HG03439 (cell line): Measurements from ENCODE around the gene ATP2A3.
A peak's percentile ranks its signal among the peaks of the same experiment; 100 is the strongest.

Source experiments
- ATAC-seq: cut with Tn5 transposase; IDR thresholded peaks from one replicate; pipeline ENCODE4 v1.9.1; 2021; ENCODE audit warnings: mild to moderate bottlenecking, moderate library complexity; ENCODE audit not compliant: unreplicated experiment

ATP2A3 gene

GRCh38 chr17:3964203-3965117 lies at the start of gene ATP2A3:
Gene ATP2A3, minus strand, starts transcription at chr17:3964437. Its CDS starts 146 bp downstream, at chr17:3964291.
- peak; percentile 39 for ATAC-seq

GRCh38 chr17:4010754-4011153 lies 46.5 kb upstream of the ATP2A3 start:
- ATAC-seq = no peak

- no peak for ATAC-seq
Measured at GRCh38 chr17:4009186-4009785, 45.0 kb upstream of the ATP2A3 start.

GRCh38 chr17:4008441-4009185 lies 44.4 kb upstream of the ATP2A3 start:
- ATAC-seq = no peak

- ATAC-seq = no peak
Measured at GRCh38 chr17:4008082-4008435, 43.8 kb upstream of the ATP2A3 start.

GRCh38 chr17:4007346-4008081 lies 43.3 kb upstream of the ATP2A3 start:
- no peak for ATAC-seq

- no peak for ATAC-seq
Measured at GRCh38 chr17:4006745-4007211, 42.5 kb upstream of the ATP2A3 start.

- ATAC-seq = no peak
Measured at GRCh38 chr17:4006165-4006589, 41.9 kb upstream of the ATP2A3 start.

- no peak for ATAC-seq
Measured at GRCh38 chr17:4005296-4006164, 41.3 kb upstream of the ATP2A3 start.

- ATAC-seq = no peak
Measured at GRCh38 chr17:4004517-4005295, 40.5 kb upstream of the ATP2A3 start.

GRCh38 chr17:4003501-4004421 lies 39.5 kb upstream of the ATP2A3 start:
- no peak for ATAC-seq

- no peak for ATAC-seq
Measured at GRCh38 chr17:4003131-4003500, 38.9 kb upstream of the ATP2A3 start.

GRCh38 chr17:4001048-4001590 lies 36.9 kb upstream of the ATP2A3 start:
- no peak for ATAC-seq

GRCh38 chr17:3998436-3998835 lies 34.2 kb upstream of the ATP2A3 start:
- ATAC-seq = no peak

GRCh38 chr17:3995067-3995466 lies 30.8 kb upstream of the ATP2A3 start:
- no peak for ATAC-seq

GRCh38 chr17:3994221-3994576 lies 30.0 kb upstream of the ATP2A3 start:
- ATAC-seq = no peak

GRCh38 chr17:3993493-3994220 lies 29.4 kb upstream of the ATP2A3 start:
- no peak for ATAC-seq
